Naive thymus-derived CD4-positive, alpha-beta T cell (primary cell): ENCODE results near the gene FARP1. TPM values are rescaled to one million over a fixed set of nuclear protein-coding genes. Genes with fewer than 3 reads are reported as not detected.

Experiments
- ATAC-seq: fragments of 150-1000 bp; cut with Tn5 transposase; 2 replicates; pipeline ENCODE4 v1.10.0; 2021; ENCODE audit warnings: mild to moderate bottlenecking, moderate library complexity
- CTCF ChIA-PET: fragments of 350-600 bp; sonication (Branson Sonifier 250); formaldehyde crosslinking; loops from one replicate; lab custom pipeline; 2021; ENCODE audit warnings: antibody characterized with exemption; lab: Charles Lee
- POLR2A ChIA-PET: fragments of 350-600 bp; sonication (Branson Sonifier 250); formaldehyde crosslinking; loops from one replicate; lab custom pipeline; 2021; ENCODE audit warnings: antibody characterized with exemption, inconsistent platforms; lab: Charles Lee
- DNase-seq, 9 donors: peaks; one replicate each; pipeline versions ENCODE4 v3.0.0 to v3.0.0-alpha.2; 2020 to 2022; ENCODE audit warnings: mixed read lengths in 1 of 9
- H3K27ac ChIP-seq: one replicate; pipeline ENCODE4 v1.7.0; 2013; ENCODE audit warnings: mild to moderate bottlenecking, low read depth, low read length, moderate library complexity
- H3K27me3 ChIP-seq, 2 donors: one replicate each; pipeline ENCODE4 v1.7.0; 2013; ENCODE audit warnings: low read length in 2 of 2, mild to moderate bottlenecking in 2 of 2, moderate library complexity in 2 of 2; ENCODE audit not compliant: control insufficient read depth in 2 of 2, insufficient read depth in 2 of 2
- H3K36me3 ChIP-seq, 3 experiments: 1 replicate in 2 of 3; 2 replicates in 1 of 3; pipeline ENCODE4 v1.7.0; 2013; ENCODE audit warnings: low read length in 3 of 3, mild to moderate bottlenecking in 3 of 3, moderate library complexity in 1 of 3; ENCODE audit not compliant: insufficient read depth in 3 of 3, control insufficient read depth in 2 of 3
- H3K4me1 ChIP-seq, 2 donors: one replicate each; pipeline ENCODE4 v1.7.0; 2013; ENCODE audit warnings: low read length in 2 of 2, mild to moderate bottlenecking in 2 of 2, moderate library complexity in 1 of 2; ENCODE audit not compliant: control insufficient read depth in 2 of 2, insufficient read depth in 2 of 2
- H3K4me3 ChIP-seq: 2 replicates; pipeline ENCODE4 v1.7.0; 2013; ENCODE audit warnings: mild to moderate bottlenecking, low read length
- H3K9me3 ChIP-seq, 3 experiments: 1 replicate in 2 of 3; 2 replicates in 1 of 3; pipeline ENCODE4 v1.7.0; 2013; ENCODE audit warnings: low read length in 3 of 3; ENCODE audit not compliant: control insufficient read depth in 2 of 3
- H3K27ac Mint-ChIP-seq, 9 donors: one replicate each; pipeline ENCODE4 v1.8.0; 2020 to 2022; ENCODE audit warnings: mixed read lengths in 9 of 9, mild to moderate bottlenecking in 8 of 9, moderate library complexity in 5 of 9, inconsistent platforms in 2 of 9
- H3K27me3 Mint-ChIP-seq, 5 donors: one replicate each; pipeline ENCODE4 v1.8.0; 2021 to 2022; ENCODE audit warnings: mixed read lengths in 5 of 5, mild to moderate bottlenecking in 1 of 5
- H3K36me3 Mint-ChIP-seq, 5 donors: one replicate each; pipeline ENCODE4 v1.8.0; 2020 to 2022; ENCODE audit warnings: mixed read lengths in 5 of 5, mild to moderate bottlenecking in 3 of 5, inconsistent platforms in 1 of 5
- H3K4me1 Mint-ChIP-seq, 7 donors: one replicate each; pipeline ENCODE4 v1.8.0; 2020 to 2022; ENCODE audit warnings: mixed read lengths in 7 of 7, mild to moderate bottlenecking in 3 of 7, inconsistent platforms in 1 of 7
- H3K4me3 Mint-ChIP-seq, 10 donors: one replicate each; pipeline ENCODE4 v1.8.0; 2020 to 2022; ENCODE audit warnings: mild to moderate bottlenecking in 10 of 10, mixed read lengths in 10 of 10, moderate library complexity in 6 of 10, inconsistent platforms in 2 of 10
- H3K9me3 Mint-ChIP-seq, 11 donors: one replicate each; pipeline ENCODE4 v1.8.0; 2020 to 2022; ENCODE audit warnings: mixed read lengths in 11 of 11, mild to moderate bottlenecking in 4 of 11, inconsistent platforms in 1 of 11, moderate library complexity in 1 of 11
- intact Hi-C, 2 donors: fragments of 100-400 bp; cut with micrococcal nuclease; formaldehyde crosslinking; loops; one replicate each; pipeline ENCODE4 v1.15.1; 2023
- polyA plus RNA-seq, 2 donors: library from polyadenylated mRNA; unstranded; fragments of 300-500 nt; fragmentation: Illumina TruSeq; gene quantifications; one replicate each; pipeline ENCODE4 v1.2.3, GENCODE V29; 2021
- total RNA-seq, 6 experiments: library from RNA in 5 of 6; stranded (reverse) in 5 of 6; gene quantifications; 1 replicate in 5 of 6; 2 replicates in 1 of 6; pipeline ENCODE4 v1.2.3 and lab custom pipeline; 2021 to 2026

FARP1 gene
- total and polyA plus RNA-seq, 7 experiments from 2014 or later = 0.19 to 1.1 (median 0.60) TPM

- peak; percentile 18 for ATAC-seq
- no peak overlapping the region for H3K27ac ChIP-seq
Measured at GRCh38 chr13:98133946-98134345, 8.9 kb upstream of the FARP1 start.

DNA sequence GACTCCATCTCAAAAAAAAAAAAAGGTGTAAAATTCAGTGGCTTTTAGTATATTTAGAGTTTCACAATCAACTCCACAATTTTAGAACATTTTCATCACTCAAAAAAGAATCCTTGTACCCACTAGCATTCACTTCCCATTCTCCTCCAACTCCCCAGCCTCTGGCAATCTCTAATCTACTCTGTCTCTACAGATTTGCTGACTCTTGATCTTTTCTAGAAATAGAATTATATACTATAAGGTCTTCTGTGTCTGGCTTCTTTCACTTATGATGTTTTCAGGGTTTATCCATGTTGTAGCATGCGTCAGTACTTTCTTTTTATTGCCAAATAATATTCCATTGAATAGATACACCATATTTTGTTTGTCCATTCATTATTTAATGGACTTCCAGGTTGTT lies 8.0 kb upstream of the FARP1 start:
- CTCF ChIA-PET = no interaction called here
- no peaks in the 10 kb centered on the region for H3K9me3 ChIP-seq
- no peaks in the 10 kb centered on the region for H3K36me3 ChIP-seq
- no peaks in the 10 kb centered on the region for H3K27me3 ChIP-seq
- ATAC-seq (no peak), DNase-seq (no peak)
- Mint-ChIP-seq H3K4me1 (no peaks in the 10 kb centered on the region), H3K4me3 (no peak overlapping the region), H3K27ac (no peak overlapping the region), H3K36me3 (peaks cover 0 to 4% (median 0%) of the 10 kb centered on the region in 5 donors), H3K9me3 (peaks cover 0 to 4% (median 0%) of the 10 kb centered on the region in 11 donors), H3K27me3 (peaks cover 26 to 60% (median 57%) of the 10 kb centered on the region in 5 donors)
- intact Hi-C loops = no loop called here
- no peak overlapping the region for H3K4me3 ChIP-seq
- POLR2A ChIA-PET = no interaction called here
- no peaks in the 10 kb centered on the region for H3K4me1 ChIP-seq
- H3K27ac ChIP-seq = no peak overlapping the region

More at GRCh38 chr13:98133946-98134345, 8.9 kb upstream of the FARP1 start:
- H3K36me3 ChIP-seq = no peaks in the 10 kb centered on the region
- intact Hi-C loops = no loop called here
- DNase-seq = no peak
- H3K9me3 Mint-ChIP-seq = peaks cover 0 to 4% (median 2%) of the 10 kb centered on the region in 11 donors
- no peaks in the 10 kb centered on the region for H3K4me1 Mint-ChIP-seq
- no peak overlapping the region for H3K4me3 ChIP-seq
- H3K27me3 Mint-ChIP-seq = peaks cover 18 to 53% (median 48%) of the 10 kb centered on the region in 5 donors
- no peak overlapping the region for H3K4me3 Mint-ChIP-seq
- no peaks in the 10 kb centered on the region for H3K4me1 ChIP-seq
- no peak overlapping the region for H3K27ac Mint-ChIP-seq
- H3K27me3 ChIP-seq = no peaks in the 10 kb centered on the region
- ChIA-PET POLR2A (no interaction called here), CTCF (no interaction called here)
- H3K36me3 Mint-ChIP-seq = peaks cover 0 to 4% (median 0%) of the 10 kb centered on the region in 5 donors
- H3K9me3 ChIP-seq = no peaks in the 10 kb centered on the region

- Histone ChIP-seq H3K4me3 (no peak overlapping the region), H3K36me3 (no peaks in the 10 kb centered on the region), H3K4me1 (no peaks in the 10 kb centered on the region), H3K27me3 (peaks cover 0 to 6% of the 10 kb centered on the region in 2 donors), H3K27ac (no peak overlapping the region), H3K9me3 (no peaks in the 10 kb centered on the region)
- intact Hi-C loops = loop anchor here in 1 of 2 donors (5.0 kb wide), 2 partner anchors 164 to 436 kb away; partner anchors contain the start of gene STK24
- DNase-seq (no peak), ATAC-seq (no peak)
- Mint-ChIP-seq H3K4me3 (peak overlapping the region in 5 of 10 donors; percentile 25 to 78 (median 63)), H3K36me3 (no peaks in the 10 kb centered on the region), H3K9me3 (peaks cover 0 to 3% (median 0%) of the 10 kb centered on the region in 11 donors), H3K4me1 (peaks cover 0 to 19% (median 13%) of the 10 kb centered on the region in 7 donors), H3K27ac (no peak overlapping the region), H3K27me3 (peaks cover 56 to 77% (median 60%) of the 10 kb centered on the region in 5 donors)
- CTCF ChIA-PET = no interaction called here
- POLR2A ChIA-PET = no interaction called here
Measured at GRCh38 chr13:98141091-98141490, 1.8 kb upstream of the FARP1 start.

DNA sequence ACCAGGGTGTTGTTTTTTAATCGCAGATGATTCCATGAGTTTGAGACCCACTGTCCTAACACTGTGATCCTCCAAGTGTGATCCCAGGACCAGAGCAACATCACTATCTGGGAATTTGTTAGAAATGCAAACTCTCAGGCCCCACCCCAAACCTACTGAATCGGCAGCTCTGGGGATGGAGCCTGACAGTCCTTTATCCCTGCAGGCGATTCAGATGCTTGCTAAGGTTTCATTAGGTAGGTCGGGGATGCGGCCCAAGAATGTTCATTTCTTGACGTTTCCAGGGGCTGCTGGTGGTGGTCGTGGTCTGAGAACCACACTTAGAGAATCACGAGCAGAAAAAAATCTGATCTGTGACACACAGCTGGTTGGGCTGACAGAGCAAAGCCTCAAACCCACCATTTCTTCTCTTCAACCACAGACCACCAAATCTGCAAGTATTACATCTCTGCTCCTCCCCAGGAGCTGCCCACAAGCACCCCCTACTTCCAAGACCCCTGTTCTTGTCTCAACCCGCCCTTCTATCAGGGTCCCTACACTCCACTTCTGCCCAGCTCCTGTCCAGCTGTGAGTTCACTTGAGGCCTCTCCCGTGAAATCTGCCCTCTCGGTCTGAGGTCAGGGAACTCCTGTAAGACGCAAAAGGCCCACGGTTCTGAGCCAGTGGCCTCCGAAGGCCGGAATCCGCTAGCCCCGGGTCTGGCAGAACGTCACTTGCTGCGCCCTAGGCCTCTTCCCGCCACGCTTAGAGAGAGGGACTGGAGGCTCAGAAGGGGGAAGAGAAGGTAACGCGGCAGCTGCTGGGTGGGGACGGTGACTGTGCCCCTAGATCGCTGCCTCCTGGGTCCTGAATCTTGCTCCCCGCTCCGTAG lies 1.1 kb upstream of the FARP1 start:
- H3K27ac Mint-ChIP-seq = no peak overlapping the region
- peaks cover 0 to 19% (median 13%) of the 10 kb centered on the region in 7 donors for H3K4me1 Mint-ChIP-seq
- Histone ChIP-seq H3K27me3 (peaks cover 0 to 6% of the 10 kb centered on the region in 2 donors), H3K4me3 (no peak overlapping the region), H3K36me3 (no peaks in the 10 kb centered on the region), H3K27ac (no peak overlapping the region), H3K4me1 (no peaks in the 10 kb centered on the region), H3K9me3 (no peaks in the 10 kb centered on the region)
- intact Hi-C loops = loop anchor here in 1 of 2 donors (5.0 kb wide), 2 partner anchors 164 to 436 kb away; partner anchors contain the start of gene STK24
- POLR2A ChIA-PET = no interaction called here
- peak overlapping the region; percentile 27 to 82 (median 62) for H3K4me3 Mint-ChIP-seq
- peaks cover 53 to 74% (median 64%) of the 10 kb centered on the region in 5 donors for H3K27me3 Mint-ChIP-seq
- H3K9me3 Mint-ChIP-seq = no peaks in the 10 kb centered on the region
- DNase-seq (no peak), ATAC-seq (no peak)
- H3K36me3 Mint-ChIP-seq = no peaks in the 10 kb centered on the region
- CTCF ChIA-PET = no interaction called here

GRCh38 chr13:98143157-98143553 lies 261 bp downstream of the FARP1 start:
- Mint-ChIP-seq H3K27ac (no peak overlapping the region), H3K4me3 (no peak overlapping the region), H3K36me3 (no peaks in the 10 kb centered on the region), H3K27me3 (peaks cover 61 to 70% (median 67%) of the 10 kb centered on the region in 5 donors), H3K4me1 (peaks cover 0 to 19% (median 13%) of the 10 kb centered on the region in 7 donors), H3K9me3 (no peaks in the 10 kb centered on the region)
- POLR2A ChIA-PET = no interaction called here
- H3K27ac ChIP-seq = no peak overlapping the region
- ATAC-seq (no peak), DNase-seq (no peak)
- CTCF ChIA-PET = no interaction called here
- intact Hi-C loops = loop anchor here in 1 of 2 donors (5.0 kb wide), 2 partner anchors 166 to 434 kb away; partner anchors contain the start of gene STK24
- no peaks in the 10 kb centered on the region for H3K36me3 ChIP-seq
- no peaks in the 10 kb centered on the region for H3K9me3 ChIP-seq
- no peaks in the 10 kb centered on the region for H3K4me1 ChIP-seq
- no peak overlapping the region for H3K4me3 ChIP-seq
- H3K27me3 ChIP-seq = peaks cover 0 to 6% of the 10 kb centered on the region in 2 donors

DNA sequence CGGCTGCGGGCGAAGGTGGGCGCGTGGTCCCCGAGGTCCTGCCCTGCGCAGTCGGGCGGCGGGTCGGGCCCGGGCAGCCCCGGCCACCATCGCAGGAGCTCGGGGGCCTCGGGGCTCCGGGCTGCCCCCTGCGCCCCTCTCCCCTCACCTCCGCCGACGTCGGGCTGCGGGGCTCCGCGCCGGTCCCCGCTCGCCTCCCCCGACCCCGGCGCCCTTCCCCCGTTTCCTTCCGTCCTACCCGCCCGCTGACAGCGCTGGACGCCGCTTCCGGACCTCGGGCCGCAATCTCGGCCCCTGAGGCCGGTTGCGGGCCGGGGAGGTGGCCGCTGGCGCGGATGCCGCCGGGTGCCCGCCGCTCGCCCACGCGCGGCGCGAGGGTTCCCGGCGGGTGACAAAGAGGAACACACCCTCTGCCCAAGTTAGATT lies 720 bp downstream of the FARP1 start:
- H3K27me3 Mint-ChIP-seq = peaks cover 61 to 74% (median 67%) of the 10 kb centered on the region in 5 donors
- no peaks in the 10 kb centered on the region for H3K36me3 ChIP-seq
- peaks cover 0 to 19% (median 13%) of the 10 kb centered on the region in 7 donors for H3K4me1 Mint-ChIP-seq
- DNase-seq = peak in 1 of 9 donors; percentile 22
- CTCF ChIA-PET = no interaction called here
- peaks cover 0 to 6% of the 10 kb centered on the region in 2 donors for H3K27me3 ChIP-seq
- H3K4me1 ChIP-seq = no peaks in the 10 kb centered on the region
- no peaks in the 10 kb centered on the region for H3K36me3 Mint-ChIP-seq
- intact Hi-C loops = loop anchor here in 1 of 2 donors (5.0 kb wide), 2 partner anchors 166 to 434 kb away; partner anchors contain the start of gene STK24
- H3K9me3 ChIP-seq = no peaks in the 10 kb centered on the region
- no peak overlapping the region for H3K27ac ChIP-seq
- peak overlapping the region in 9 of 10 donors; percentile 46 to 80 (median 68) for H3K4me3 Mint-ChIP-seq
- no peaks in the 10 kb centered on the region for H3K9me3 Mint-ChIP-seq
- POLR2A ChIA-PET = no interaction called here
- no peak overlapping the region for H3K27ac Mint-ChIP-seq
- ATAC-seq = no peak
- H3K4me3 ChIP-seq = no peak overlapping the region
